Stimulated activated CD8-positive, alpha-beta memory T cell treated with anti-CD3 and anti-CD28 coated beads, Interleukin-15, amount 100 ng/mL, for 24 hours (primary cell): ENCODE results near the gene SLX9.
"Not testable (repeated sequence)": the region's sequence is repeated elsewhere in the genome, so short reads cannot be mapped to it uniquely, and the experiment has no call there.

Experiments used
- DNase-seq: peaks from one replicate; pipeline ENCODE4 v3.0.0-alpha.2; 2020; ENCODE audit warnings: low read depth

The SLX9 gene

DNA sequence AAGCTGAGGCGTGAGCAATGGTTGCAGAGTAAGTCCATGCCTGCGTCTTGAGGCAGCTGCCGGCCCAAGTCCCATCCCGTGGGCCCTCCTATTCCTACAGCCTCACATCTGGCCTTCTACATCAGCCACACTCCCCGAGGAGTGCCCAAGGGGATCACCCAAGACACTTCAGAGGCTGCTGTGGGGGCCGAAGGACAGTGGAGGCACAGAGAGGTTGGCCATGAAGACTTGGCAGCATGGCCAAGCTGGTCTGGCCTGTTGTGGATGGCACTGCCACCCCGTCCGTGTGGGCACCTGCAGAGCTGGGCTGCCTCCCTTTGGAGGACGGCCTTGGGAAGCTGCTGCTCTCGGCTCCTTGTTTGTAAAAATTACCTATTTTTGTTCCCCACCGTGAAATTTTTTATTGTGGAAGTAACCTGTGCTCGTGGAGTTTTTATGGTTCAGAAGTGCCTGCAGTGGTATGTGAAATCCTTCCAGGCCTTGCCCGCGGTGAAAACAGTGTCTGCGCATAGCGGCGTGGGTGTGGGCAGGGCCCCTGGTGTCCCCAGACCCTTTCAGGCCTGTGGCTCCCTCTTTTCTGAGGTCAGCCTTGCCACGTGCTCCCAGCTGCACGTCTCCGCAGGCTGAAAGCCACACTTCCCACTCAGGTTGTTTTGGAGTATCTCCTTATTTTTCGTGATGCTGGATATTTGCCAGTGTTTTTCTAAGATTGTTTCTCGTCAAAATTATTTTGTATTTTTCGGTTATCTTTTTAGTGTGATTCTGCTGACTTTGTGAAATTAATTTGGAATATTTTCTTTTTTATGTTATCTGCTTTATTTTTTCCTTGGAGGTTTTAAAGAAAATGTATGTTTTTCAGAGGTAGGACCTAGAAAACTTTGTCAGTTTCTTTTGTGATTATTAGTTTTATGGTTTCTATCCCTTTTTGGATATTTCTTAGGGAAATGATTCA is 20.6 kb downstream of the SLX9 start:
- no peak for DNase-seq

DNA sequence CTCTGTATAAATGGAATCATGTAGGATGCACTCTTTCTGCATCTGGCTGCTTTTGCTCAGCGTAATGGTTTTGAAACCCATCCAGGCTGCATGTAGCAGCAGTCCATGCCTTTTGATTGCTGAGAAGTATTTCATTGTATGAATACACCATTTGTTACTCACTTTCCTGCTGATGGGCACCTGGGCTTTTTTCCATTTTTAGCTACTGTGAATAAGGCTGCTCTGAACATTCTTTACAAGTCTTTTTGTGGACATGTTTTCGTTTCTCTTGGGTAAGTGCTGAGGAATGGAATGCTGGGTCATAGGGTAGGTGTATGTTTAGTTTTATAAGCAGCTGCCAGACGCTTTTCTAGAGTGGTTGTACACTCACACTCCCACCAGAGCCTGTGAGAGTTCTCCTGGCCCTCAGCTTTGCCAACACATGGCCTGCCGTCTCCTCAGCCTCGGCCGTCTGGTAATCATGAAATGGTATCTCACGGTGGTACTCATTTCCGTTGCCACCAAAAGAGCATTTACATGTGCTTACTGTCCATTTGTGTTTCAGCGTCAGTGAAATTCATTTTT is 22.7 kb downstream of the SLX9 start:
- DNase-seq, result no peak

GRCh38 chr21:44964381-44964780 is 24.6 kb downstream of the SLX9 start:
- no peak for DNase-seq

DNA sequence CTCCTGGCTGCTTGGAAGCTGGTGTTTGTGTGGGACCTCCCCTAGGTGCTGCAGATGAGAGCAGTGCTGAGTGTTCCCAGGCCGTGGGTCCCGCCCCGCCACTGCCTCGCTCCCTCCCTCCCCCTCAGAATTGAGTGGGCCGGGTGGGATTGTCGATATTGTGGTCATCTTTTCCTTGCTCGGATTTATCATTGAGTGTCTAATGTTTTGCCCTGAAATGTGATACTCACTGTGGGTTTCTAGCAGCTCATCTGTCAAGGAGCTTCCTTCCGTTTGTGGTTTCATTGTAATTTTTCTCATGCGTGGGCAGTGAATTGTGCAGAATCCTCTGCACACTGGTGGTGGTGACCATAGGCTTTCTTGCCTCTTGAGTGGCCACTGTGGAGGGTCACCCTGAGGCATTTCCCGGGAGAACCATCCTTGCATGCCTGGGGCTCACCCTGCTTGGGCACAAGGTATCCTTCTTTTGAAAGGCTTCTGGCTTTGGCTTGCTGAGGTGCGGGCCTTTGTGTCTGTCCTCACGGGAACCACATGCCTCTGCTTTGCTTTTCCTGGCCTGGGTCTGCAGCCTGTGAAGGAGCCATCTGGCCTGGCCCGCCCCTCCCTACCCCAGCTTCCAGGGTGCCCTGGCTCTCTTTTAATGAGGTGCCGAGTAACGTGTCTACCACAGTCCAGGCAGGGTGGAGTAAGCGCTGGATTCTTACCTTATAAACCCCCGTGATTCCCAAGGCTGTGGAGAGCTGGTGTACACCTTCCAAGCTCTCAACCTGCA is 25.6 kb downstream of the SLX9 start:
- DNase-seq, result no peak

DNA sequence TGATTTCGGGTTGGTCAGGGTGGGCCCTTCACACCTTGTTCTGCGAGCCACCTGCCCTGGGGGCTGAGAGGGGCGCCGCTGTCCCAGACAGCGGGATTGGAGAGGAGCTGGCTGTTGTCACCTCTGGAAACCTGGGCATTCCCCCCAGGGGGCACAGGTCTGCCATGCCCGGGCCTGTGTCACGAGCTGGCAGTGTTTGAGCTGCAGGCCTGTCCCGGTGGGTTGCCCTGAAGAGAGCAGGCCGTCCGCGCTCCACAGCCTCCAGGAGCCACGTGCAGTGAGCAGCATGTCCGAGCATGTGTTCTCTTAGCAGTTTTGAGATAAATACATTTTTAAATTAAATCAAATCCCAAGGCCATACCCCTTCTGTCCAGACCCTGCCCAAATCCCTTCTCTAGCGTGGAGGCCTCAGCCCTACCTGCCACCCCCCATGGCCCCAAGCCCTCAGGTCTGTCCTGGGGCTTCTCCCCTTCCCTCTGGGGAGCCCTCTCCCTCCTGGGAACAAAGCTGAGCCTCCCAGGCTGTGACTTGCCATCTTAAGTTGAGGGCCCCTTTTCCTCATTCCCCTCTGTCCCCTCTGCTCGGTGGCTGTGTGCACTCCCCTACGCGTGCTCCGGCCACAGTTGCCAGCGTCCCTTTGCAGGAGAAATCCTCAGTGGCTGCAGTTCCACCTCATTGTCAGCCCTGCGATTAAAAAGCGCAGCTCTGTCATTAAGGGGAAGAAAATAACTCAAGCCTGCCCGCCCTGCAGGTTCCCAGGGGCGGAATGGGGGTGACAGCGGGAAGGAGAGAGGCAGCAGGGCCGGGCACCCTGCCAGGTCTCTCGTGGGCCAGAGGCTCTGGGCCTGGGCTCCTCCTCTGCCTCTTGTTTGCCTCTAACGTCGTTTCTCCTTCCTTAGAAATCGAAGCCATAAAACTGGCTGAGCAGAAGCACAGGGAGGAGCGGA is 26.6 kb downstream of the SLX9 start:
- no peak for DNase-seq

DNA sequence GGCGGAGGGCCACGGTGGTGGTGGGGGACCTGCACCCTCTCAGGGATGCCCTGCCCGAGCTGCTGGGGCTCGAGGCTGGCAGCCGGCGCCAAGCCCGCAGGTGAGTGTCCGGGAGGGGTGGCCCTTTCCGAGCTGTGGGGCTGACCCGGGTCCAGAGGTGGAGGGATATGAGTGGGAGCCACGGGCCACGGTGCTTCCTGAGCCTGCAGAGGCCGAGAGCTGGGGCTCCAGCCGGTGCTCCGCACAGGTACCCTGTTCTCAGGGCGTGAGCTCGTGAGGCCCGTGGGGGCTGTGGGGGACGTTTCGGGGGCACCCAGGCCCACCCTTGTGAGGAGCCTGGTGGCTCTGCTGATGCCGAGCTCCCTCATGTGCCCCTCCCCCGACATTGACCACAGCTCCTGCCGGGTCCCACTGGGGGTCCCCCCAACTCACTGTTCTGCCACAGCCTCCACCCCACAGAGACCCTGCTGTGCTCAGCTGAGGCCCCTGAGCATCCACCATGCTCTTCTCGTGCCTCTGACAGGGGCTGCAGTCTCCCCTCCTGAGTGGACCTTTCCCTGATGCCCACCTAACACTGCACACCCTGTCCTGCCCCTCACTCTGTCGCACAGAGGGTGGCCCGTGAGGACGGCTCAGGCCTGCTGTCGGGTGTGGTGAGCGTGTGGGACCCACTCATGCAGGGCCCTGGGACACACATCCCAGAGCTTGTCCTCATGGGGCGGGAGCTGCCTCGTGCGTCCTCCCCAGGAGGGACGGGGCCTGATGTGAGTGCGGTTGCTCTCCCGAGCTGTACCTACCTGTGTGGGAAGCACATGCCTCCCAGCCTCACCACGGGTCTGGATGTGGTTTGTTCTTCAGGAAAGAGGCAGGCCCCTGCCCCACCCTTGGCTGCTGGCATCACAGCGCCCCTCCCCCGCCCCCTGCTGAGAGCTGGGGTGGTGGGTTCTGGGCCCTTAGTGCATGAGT is 27.5 kb downstream of the SLX9 start:
- no peak for DNase-seq

DNA sequence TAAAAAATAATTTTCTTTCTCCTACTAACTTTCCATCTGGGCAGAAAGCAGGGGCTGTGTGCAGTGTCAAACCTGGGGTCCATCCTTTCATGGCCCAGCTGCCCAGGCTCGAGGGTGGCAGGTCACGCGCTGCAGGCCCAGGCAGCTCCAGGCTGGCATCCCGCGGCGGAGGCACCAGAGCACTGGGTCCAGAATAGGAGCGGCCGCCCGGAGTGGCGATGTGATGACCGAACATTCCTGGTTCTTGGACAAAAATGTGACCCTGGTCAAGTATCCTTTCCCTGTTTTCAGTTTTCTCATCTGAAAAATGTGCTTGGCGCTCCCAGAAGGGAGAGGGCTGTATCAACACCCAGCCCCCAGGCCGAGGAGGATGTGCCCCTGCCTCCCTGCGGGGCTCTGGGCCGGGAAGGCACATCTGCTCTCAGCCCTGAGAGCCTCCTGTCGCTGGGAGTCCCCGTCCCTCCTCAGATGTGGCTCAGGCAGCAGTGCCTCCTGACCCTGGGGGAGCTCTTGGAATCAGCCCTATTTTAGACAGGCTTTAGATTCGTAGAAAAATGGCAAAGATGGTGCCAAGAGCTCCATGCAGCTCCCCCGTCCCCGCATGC is 29.3 kb downstream of the SLX9 start:
- DNase-seq, result no peak

DNA sequence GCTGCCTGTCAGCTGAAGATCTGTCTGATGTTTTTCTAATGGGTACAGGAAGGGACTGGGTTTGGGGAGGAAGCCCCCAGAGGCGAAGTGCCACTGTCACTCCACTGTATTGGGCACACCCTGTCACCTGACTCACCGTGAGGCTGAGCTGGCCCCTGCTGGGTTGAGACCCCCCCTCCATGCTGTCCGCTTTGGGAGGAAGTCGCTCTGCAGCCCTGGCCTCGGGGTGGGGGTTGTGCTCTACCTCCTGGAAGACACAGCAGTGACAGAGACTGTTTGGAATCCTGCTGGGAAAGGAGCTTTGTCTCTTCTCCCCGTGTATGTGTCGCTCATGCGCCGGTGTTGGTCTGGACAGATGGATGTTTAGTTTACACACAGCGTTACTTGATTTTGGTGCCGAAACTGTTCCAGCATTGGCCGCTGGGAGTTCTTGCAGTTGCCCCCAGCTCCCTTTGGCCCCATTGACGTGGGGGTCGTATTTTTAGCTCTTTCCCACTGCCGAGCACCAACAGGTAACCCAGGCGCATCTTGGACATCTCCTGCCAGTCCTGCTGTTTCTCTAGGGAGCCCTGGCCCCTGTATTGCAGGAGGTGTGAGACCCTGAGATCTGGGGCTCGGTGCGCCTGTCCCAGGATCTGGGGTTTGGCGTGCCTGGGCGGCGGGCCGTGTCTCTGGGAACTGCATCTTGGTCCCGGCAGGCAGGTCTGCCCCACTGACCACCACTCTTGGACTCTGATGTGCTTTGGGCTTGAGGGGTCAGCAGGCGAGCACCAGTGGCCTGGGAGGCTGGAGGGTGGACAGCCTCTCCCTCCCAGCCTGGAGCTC is 30.3 kb downstream of the SLX9 start:
- DNase-seq, result no peak

DNA sequence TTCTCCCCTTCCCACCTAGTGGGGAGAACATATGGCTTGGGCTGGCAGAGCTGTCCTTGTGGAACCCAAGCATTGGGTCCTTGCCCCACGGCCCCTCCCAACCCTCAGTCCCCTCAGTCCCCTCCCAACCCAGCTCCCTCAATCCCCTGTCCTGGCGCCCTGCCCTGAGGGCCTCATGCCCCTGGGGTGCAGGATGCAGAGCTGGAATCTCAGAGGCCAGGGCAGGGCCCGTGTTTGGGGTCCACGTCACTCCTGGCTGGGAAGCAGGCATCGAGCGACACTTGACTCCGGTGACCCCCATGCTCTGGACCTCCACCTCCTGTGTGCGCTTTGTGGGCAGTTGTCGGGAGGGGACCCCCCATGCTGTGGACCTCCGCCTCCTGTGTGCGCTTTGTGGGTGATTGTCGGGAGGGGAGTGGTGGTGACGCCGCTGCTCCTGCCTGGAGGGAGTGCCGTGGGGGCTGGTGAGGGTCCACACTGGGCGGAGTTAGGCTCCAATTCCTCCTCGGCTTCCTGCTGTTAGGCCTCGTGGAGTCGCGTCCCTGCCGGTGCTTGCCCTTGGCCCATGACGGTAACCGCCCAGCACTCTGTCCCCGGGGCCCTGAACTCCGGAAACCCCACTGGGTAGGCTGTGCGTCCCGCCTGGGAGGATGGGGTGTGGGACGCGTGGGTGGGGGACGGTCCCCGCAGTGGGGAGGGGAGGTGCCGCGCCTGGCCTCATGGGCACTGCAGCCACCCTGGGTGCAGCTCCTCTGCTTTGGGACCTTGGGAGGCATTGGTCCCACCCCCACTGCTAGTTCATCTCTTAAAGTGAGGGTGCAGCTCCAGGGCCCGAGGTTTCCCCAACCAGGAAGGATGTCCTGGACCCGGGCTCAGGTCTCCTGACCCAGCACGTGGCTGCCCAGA is 31.2 kb downstream of the SLX9 start:
- DNase-seq, result no peak

DNA sequence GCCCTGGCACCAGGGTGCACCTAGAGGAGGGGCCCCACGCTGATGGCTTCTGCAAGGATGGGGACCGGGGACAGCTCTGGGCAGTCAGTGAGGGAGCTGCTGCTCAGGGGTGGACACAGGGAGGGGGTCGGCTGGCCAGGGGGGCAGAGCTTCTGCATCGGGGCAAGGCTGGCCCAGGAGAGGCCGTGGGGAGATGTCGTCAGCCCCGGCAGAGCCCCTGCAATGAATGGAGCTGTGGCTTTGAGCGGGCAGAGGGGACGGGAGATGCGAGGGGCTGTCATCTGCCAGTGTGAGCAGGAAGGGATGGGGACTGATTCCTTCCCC is 31.8 kb downstream of the SLX9 start:
- no peak for DNase-seq

DNA sequence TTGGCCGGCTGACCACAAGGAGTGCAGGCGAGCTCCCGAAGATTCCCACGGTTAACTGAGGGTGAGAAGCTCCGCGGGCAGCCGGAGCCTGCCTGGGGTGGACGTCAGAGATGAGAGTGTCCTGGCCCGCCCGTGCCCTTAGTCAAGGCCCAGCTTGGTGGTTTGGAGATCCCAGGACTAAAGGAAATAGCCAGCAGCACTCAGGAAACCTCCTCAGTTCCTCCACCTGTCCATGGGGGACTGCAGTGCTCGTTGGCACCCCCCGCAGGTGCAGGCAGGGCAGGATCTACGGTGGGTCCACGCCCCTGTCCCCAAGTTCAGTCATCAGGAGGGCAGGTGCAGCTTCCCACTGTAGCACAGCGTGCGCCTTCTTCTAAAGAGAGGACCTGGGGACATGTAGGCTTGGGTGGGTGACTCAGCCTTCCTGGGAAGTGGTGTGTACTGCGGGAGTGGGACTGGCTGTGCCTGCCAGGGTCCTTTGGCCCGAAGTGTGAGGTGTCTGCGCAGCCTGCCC is 32.5 kb downstream of the SLX9 start:
- no peak for DNase-seq

GRCh38 chr21:44972821-44973220 is 33.0 kb downstream of the SLX9 start:
- DNase-seq, result no peak

- no peak for DNase-seq
These were observed 33.8 kb downstream of the SLX9 start for GRCh38 chr21:44973598-44973997.

DNA sequence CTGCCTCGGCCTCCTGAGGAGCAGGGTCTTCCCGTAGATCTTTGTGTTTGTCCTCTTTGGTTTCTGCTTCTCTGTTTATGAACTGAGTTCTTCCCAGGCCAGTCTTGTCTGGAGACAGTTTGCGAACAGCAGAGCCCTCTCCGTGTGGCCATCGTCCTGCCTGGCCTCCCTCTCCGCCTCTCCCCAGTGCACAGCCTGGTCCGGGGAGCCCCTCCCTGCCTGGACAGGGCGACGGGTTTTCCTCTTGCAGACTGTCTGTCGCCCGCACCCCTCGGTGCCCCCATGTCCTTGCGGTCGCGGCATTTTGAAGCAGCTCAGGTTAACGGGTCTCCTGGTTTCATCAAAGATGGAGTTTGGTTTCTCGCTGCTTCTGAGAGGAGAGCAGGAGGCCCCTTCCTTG is 34.8 kb downstream of the SLX9 start:
- no peak for DNase-seq

DNA sequence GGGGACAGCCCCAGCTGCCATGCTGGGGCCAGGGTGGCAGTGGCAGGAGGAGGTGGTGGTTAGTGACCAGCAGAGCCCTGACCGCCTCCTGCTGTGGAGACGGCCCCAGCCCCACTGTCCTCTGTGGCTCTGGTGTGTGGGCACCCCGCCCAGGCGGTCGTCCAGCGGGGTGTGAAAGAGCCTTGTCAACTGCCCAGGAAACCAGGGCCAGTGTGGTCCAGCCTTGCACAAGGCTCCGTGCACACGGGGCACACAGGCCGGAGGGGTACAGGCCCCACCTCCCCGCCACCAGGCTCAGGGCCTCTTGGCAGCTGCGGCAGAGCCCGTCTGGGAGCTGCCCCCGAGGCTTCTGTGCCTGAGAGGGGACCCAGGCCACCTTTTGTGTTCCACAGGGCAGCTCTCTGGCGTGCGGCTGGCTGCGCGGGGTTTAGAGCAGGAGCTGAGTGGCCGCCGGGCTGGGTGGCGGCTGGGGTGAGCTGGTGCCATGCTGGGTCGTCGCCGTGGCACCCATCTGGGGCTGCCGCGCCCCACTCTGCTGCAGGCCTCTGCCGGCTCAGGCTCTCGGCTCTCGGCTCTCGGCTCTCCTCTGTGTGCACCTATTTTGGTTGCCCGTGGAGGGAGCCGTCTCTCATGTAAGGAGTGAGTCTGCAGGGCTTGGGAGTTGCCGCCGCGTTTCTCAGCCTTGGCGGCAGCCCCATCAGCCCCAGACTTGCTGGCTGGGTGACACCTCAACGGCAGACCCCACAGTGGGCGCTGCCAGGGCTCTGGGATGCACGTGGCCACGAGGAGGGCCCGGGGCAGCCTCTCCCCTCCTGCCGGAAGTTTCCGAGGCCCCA is 36.1 kb downstream of the SLX9 start:
- DNase-seq, result no peak

DNA sequence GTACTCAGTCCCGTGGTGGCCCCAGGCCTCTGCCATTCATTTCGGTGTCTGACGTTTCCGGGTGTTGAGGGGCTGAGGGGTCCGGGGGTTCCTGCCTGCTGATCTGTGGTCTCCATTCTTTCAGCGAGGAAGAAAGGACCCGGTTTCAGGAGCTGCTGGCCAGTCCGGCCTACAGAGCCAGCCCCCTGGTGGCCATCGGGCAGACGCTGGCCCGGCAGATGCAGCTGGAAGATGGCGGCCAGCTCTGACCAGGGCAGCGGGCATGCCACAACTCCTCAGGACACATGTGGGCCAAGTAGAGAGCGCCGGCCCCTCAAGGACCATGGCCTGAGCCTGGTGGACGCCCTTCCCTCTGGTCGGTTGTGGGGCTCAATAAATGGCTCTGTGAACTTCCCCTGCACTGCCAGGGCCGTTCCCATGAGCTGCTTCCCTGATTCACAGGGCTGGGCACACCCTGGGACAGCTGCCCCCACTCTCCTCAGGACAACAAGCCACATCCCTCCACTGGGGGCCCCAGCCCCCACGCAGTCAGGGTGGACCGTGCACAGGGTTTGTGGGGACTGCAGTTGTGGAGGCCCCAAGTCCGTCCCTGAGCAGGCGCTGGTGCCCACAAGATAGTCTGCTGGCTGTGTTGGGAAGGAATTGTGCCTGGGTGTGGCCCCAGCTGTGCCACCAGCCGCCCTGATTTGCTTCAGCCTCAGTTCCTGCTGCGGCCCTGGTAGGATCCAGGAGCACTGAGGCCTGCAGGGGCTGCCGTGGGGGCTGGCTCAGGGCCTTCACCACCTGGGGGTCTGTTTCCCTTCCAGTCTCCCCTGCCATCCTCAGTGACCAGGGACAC is 36.9 kb downstream of the SLX9 start:
- not testable (repeated sequence) for DNase-seq
